ENCODE results near the gene ITGAD.

The ITGAD gene

GRCh38 chr16:31410082-31410481, 16.9 kb downstream of the ITGAD start:
- Histone ChIP-seq H3K4me2 (ENCODE audit: low read length) (no peak overlapping the region), H3K79me2 (ENCODE audit: low read length) (no peaks in the 10 kb centered on the region), H4K20me1 (ENCODE audit: insufficient read depth, low read length) (no peaks in the 10 kb centered on the region), H3K27me3 (ENCODE audit: low read depth, low read length) (no peaks in the 10 kb centered on the region), H3K4me1 (ENCODE audit: low read length) (no peaks in the 10 kb centered on the region), H3K4me3 (ENCODE audit: low read length) (no peak overlapping the region), H3K9me3 (ENCODE audit: insufficient read depth, low read length) (no peaks in the 10 kb centered on the region), H3K36me3 (replicated peaks; ENCODE audit: low read depth, low read length) (no peaks in the 10 kb centered on the region), H2AFZ (ENCODE audit: low read depth, low read length) (no peak overlapping the region), H3K27ac (ENCODE audit: low read length) (no peak overlapping the region), H3K9ac (ENCODE audit: low read length) (no peak overlapping the region)
- TF ChIP-seq CTCF (IDR thresholded peaks at IDR 0.05; ENCODE audit: low read depth, low read length) = no peak
- no peak for TF ChIP-seq EZH2phosphoT487 (IDR thresholded peaks at IDR 0.05; ENCODE audit: low read depth)

GRCh38 chr16:31411024-31411844, 18.1 kb downstream of the ITGAD start:
- H3K27me3 ChIP-seq (ENCODE audit: low read depth, low read length) = no peaks in the 10 kb centered on the region; the same call in 1 of the 2 replicates
- H3K9me3 ChIP-seq (ENCODE audit: insufficient read depth, low read length) = no peaks in the 10 kb centered on the region
- no peak overlapping the region for H3K27ac ChIP-seq (ENCODE audit: low read length)
- no peak overlapping the region for H3K4me3 ChIP-seq (ENCODE audit: low read length)
- H3K79me2 ChIP-seq (ENCODE audit: low read length) = no peaks in the 10 kb centered on the region
- no peak overlapping the region for H3K4me2 ChIP-seq (ENCODE audit: low read length)
- H3K4me1 ChIP-seq (ENCODE audit: low read length) = no peaks in the 10 kb centered on the region
- TF ChIP-seq EZH2phosphoT487 (IDR thresholded peaks at IDR 0.05; ENCODE audit: low read depth) (no peak), CTCF (IDR thresholded peaks at IDR 0.05; ENCODE audit: low read depth, low read length) (no peak)
- no peaks in the 10 kb centered on the region for H4K20me1 ChIP-seq (ENCODE audit: insufficient read depth, low read length)
- H3K36me3 ChIP-seq (replicated peaks; ENCODE audit: low read depth, low read length) = no peaks in the 10 kb centered on the region
- no peak overlapping the region for H3K9ac ChIP-seq (ENCODE audit: low read length)
- H2AFZ ChIP-seq (ENCODE audit: low read depth, low read length) = no peak overlapping the region

- no peaks in the 10 kb centered on the region for H3K36me3 ChIP-seq (replicated peaks; ENCODE audit: low read depth, low read length)
- no peak overlapping the region for H3K9ac ChIP-seq (ENCODE audit: low read length)
- H3K27ac ChIP-seq (ENCODE audit: low read length) = no peak overlapping the region
- H3K4me2 ChIP-seq (ENCODE audit: low read length) = no peak overlapping the region
- no peaks in the 10 kb centered on the region for H3K9me3 ChIP-seq (ENCODE audit: insufficient read depth, low read length)
- H4K20me1 ChIP-seq (ENCODE audit: insufficient read depth, low read length) = no peaks in the 10 kb centered on the region
- no peak overlapping the region for H3K4me3 ChIP-seq (ENCODE audit: low read length)
- no peaks in the 10 kb centered on the region for H3K79me2 ChIP-seq (ENCODE audit: low read length)
- H3K4me1 ChIP-seq (ENCODE audit: low read length) = no peaks in the 10 kb centered on the region
- peaks cover 3% of the 10 kb centered on the region; the same call in 1 of the 2 replicates for H3K27me3 ChIP-seq (ENCODE audit: low read depth, low read length)
- H2AFZ ChIP-seq (ENCODE audit: low read depth, low read length) = no peak overlapping the region
- TF ChIP-seq EZH2phosphoT487 (IDR thresholded peaks at IDR 0.05; ENCODE audit: low read depth) = no peak
- no peak for TF ChIP-seq CTCF (IDR thresholded peaks at IDR 0.05; ENCODE audit: low read depth, low read length)
Measured at GRCh38 chr16:31412750-31413149, 19.6 kb downstream of the ITGAD start.

GRCh38 chr16:31413381-31413780, 20.2 kb downstream of the ITGAD start:
- no peaks in the 10 kb centered on the region for H3K79me2 ChIP-seq (ENCODE audit: low read length)
- no peak overlapping the region for H3K27ac ChIP-seq (ENCODE audit: low read length)
- H2AFZ ChIP-seq (ENCODE audit: low read depth, low read length) = no peak overlapping the region
- H4K20me1 ChIP-seq (ENCODE audit: insufficient read depth, low read length) = no peaks in the 10 kb centered on the region
- H3K4me3 ChIP-seq (ENCODE audit: low read length) = no peak overlapping the region
- no peaks in the 10 kb centered on the region for H3K9me3 ChIP-seq (ENCODE audit: insufficient read depth, low read length)
- H3K27me3 ChIP-seq (ENCODE audit: low read depth, low read length) = peaks cover 3% of the 10 kb centered on the region; the same call in 1 of the 2 replicates
- TF ChIP-seq EZH2phosphoT487 (IDR thresholded peaks at IDR 0.05; ENCODE audit: low read depth) (no peak), CTCF (IDR thresholded peaks at IDR 0.05; ENCODE audit: low read depth, low read length) (no peak)
- no peak overlapping the region for H3K9ac ChIP-seq (ENCODE audit: low read length)
- H3K4me2 ChIP-seq (ENCODE audit: low read length) = no peak overlapping the region
- no peaks in the 10 kb centered on the region for H3K36me3 ChIP-seq (replicated peaks; ENCODE audit: low read depth, low read length)
- no peaks in the 10 kb centered on the region for H3K4me1 ChIP-seq (ENCODE audit: low read length)

Measured in OCI-LY3 (cell line).